Measurements from ENCODE around the gene TES.

Gene TES

GRCh38 chr7:116298055-116298454 lies 87.7 kb downstream of the TES start:
- no peak overlapping the region for H3K4me3 Mint-ChIP-seq
- no peak overlapping the region for H3K27ac Mint-ChIP-seq
- H3K4me1 Mint-ChIP-seq = no peaks in the 10 kb centered on the region
- H3K27me3 Mint-ChIP-seq (ENCODE audit: low read depth, poor library complexity) = peaks cover 19% of the 10 kb centered on the region
- TF ChIP-seq CTCF (IDR thresholded peaks at IDR 0.05) = no peak
- peaks cover 46% of the 10 kb centered on the region for H3K9me3 Mint-ChIP-seq
- H3K36me3 Mint-ChIP-seq (ENCODE audit: low read depth) = no peaks in the 10 kb centered on the region
- no peak for DNase-seq

GRCh38 chr7:116298576-116298975 lies 88.2 kb downstream of the TES start:
- Mint-ChIP-seq H3K27me3 (ENCODE audit: low read depth, poor library complexity) (peaks cover 23% of the 10 kb centered on the region), H3K4me1 (no peaks in the 10 kb centered on the region), H3K4me3 (no peak overlapping the region), H3K36me3 (ENCODE audit: low read depth) (no peaks in the 10 kb centered on the region), H3K9me3 (peaks cover 44% of the 10 kb centered on the region), H3K27ac (no peak overlapping the region)
- no peak for DNase-seq
- TF ChIP-seq CTCF (IDR thresholded peaks at IDR 0.05) = no peak

- H3K27ac Mint-ChIP-seq = no peak overlapping the region
Observed at GRCh38 chr7:116305485-116306408, 95.4 kb downstream of the TES start.

GRCh38 chr7:116306409-116307048 lies 96.2 kb downstream of the TES start:
- H3K36me3 Mint-ChIP-seq (ENCODE audit: low read depth) = no peaks in the 10 kb centered on the region
- no peak overlapping the region for H3K4me3 Mint-ChIP-seq
- H3K27ac Mint-ChIP-seq = no peak overlapping the region
- H3K9me3 Mint-ChIP-seq = no peaks in the 10 kb centered on the region
- H3K27me3 Mint-ChIP-seq (ENCODE audit: low read depth, poor library complexity) = peaks cover 33% of the 10 kb centered on the region
- no peak for DNase-seq
- TF ChIP-seq CTCF (IDR thresholded peaks at IDR 0.05) = no peak
- H3K4me1 Mint-ChIP-seq = no peaks in the 10 kb centered on the region

More at GRCh38 chr7:116305485-116306408, 95.4 kb downstream of the TES start:
- Mint-ChIP-seq H3K4me1 (no peaks in the 10 kb centered on the region), H3K9me3 (no peaks in the 10 kb centered on the region), H3K27me3 (ENCODE audit: low read depth, poor library complexity) (peaks cover 38% of the 10 kb centered on the region), H3K4me3 (no peak overlapping the region), H3K36me3 (ENCODE audit: low read depth) (no peaks in the 10 kb centered on the region)
- TF ChIP-seq CTCF (IDR thresholded peaks at IDR 0.05) = no peak
- no peak for DNase-seq

- DNase-seq = no peak
- no peak for TF ChIP-seq CTCF (IDR thresholded peaks at IDR 0.05)
- H3K4me1 Mint-ChIP-seq = no peaks in the 10 kb centered on the region
Observed at GRCh38 chr7:116307253-116307652, 96.9 kb downstream of the TES start.

More at GRCh38 chr7:116307253-116307652, 96.9 kb downstream of the TES start:
- Mint-ChIP-seq H3K27me3 (ENCODE audit: low read depth, poor library complexity) (peaks cover 34% of the 10 kb centered on the region), H3K27ac (no peak overlapping the region), H3K9me3 (no peaks in the 10 kb centered on the region), H3K36me3 (ENCODE audit: low read depth) (no peaks in the 10 kb centered on the region), H3K4me3 (no peak overlapping the region)

Data from nephron progenitor cell (in vitro differentiated cells).